Thoracic aorta (tissue), 2 donors: Measurements from ENCODE around the gene TMEM123. TPM values are rescaled to one million over a fixed set of nuclear protein-coding genes. Genes with fewer than 3 reads are reported as not detected.

ENCODE experiments used
- ATAC-seq: fragments of 150-250 bp; one replicate; pipeline ENCODE4 v1.8.0; 2017; ENCODE audit warnings: low read depth; ENCODE audit not compliant: insufficient number of reproducible peaks, low FRiP score
- DNase-seq: peaks from one replicate; pipeline ENCODE4 v3.0.0-alpha.2; 2020; ENCODE audit warnings: low spot score
- H3K27ac ChIP-seq, 2 donors: fragments of 200-600 bp; sonication (generic); 1 replicate in 1 of 2; 2 replicates in 1 of 2; pipeline ENCODE4 v1.5.1; 2016; ENCODE audit warnings: mild to moderate bottlenecking in 2 of 2, moderate library complexity in 2 of 2
- H3K27me3 ChIP-seq: fragments of 200-600 bp; sonication (generic); replicated peaks from 2 replicates; pipeline ENCODE4 v1.6.0; 2016; ENCODE audit warnings: mild to moderate bottlenecking; ENCODE audit not compliant: insufficient read depth
- H3K36me3 ChIP-seq: fragments of 200-600 bp; sonication (generic); one replicate; pipeline ENCODE4 v1.5.1; 2016
- H3K4me1 ChIP-seq, 2 donors: fragments of 200-600 bp; sonication (generic); 1 replicate in 1 of 2; 2 replicates in 1 of 2; pipeline versions ENCODE4 v1.5.1 to v1.6.0; 2016; ENCODE audit warnings: low read depth in 2 of 2, mild to moderate bottlenecking in 1 of 2; ENCODE audit not compliant: control insufficient read depth in 1 of 2
- H3K4me3 ChIP-seq: fragments of 200-600 bp; sonication (generic); 2 replicates; pipeline ENCODE4 v1.5.1; 2016; ENCODE audit warnings: mild to moderate bottlenecking
- H3K9me3 ChIP-seq: fragments of 200-600 bp; sonication (generic); 2 replicates; pipeline ENCODE4 v1.5.1; 2016
- total RNA-seq, 2 donors: library from RNA; depleted of rRNA; stranded (reverse); fragments of >200 nt; gene quantifications; one replicate each; pipeline versions ENCODE4 v1.1.0 to v1.2.3, GENCODE V29; 2016
- TF ChIP-seq, protein P1 (sequence below): fragments of 200-600 bp; sonication (generic); IDR thresholded peaks from one replicate; pipeline ENCODE4 v1.5.1; 2019; ENCODE audit warnings: antibody characterized with exemption

Gene TMEM123
- total RNA-seq, 2 donors from 2014 or later: 50.8 to 77.5 TPM

DNA sequence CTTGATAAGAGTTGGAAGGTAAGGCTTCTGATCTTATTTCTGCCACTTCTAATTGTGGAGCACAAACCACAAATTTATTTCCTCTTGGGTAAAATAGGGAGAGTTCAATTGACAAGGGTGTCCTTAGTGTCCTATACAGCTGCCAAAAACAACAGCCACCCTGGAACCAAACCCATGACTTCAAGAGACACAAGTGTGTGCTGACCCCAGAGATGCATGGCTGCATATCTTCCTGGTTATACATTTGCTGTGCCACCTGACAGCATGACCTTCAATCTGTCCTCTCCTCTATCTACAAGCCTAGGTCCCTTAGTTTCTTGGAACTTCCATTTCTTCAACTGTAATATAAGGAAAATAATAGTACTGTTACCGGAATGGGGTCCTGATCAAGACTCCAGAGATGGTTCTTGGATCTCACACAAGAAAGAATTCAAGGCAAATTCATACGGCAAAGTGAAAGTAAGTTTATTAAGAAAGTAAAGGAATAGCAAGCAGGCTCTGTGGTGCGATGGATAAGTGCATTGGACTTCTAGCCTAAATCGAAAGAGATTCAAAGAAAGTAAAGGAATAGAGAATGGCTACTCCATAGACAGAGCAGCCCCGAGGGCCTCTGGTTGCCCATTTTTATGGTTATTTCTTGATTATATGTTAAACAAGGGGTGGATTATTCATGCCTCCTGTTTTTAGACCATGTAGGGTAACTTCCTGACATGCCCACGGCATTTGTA lies 15.5 kb upstream of the TMEM123 start:
- no peak for ATAC-seq
- Histone ChIP-seq H3K9me3 (no peaks in the 10 kb centered on the region), H3K36me3 (no peaks in the 10 kb centered on the region), H3K27ac (no peak overlapping the region), H3K4me1 (peaks cover 6 to 15% of the 10 kb centered on the region in 2 donors), H3K4me3 (no peak overlapping the region), H3K27me3 (no peaks in the 10 kb centered on the region)
- no peak for DNase-seq
- TF ChIP-seq, protein P1, sequence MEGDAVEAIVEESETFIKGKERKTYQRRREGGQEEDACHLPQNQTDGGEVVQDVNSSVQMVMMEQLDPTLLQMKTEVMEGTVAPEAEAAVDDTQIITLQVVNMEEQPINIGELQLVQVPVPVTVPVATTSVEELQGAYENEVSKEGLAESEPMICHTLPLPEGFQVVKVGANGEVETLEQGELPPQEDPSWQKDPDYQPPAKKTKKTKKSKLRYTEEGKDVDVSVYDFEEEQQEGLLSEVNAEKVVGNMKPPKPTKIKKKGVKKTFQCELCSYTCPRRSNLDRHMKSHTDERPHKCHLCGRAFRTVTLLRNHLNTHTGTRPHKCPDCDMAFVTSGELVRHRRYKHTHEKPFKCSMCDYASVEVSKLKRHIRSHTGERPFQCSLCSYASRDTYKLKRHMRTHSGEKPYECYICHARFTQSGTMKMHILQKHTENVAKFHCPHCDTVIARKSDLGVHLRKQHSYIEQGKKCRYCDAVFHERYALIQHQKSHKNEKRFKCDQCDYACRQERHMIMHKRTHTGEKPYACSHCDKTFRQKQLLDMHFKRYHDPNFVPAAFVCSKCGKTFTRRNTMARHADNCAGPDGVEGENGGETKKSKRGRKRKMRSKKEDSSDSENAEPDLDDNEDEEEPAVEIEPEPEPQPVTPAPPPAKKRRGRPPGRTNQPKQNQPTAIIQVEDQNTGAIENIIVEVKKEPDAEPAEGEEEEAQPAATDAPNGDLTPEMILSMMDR: no peak

DNA sequence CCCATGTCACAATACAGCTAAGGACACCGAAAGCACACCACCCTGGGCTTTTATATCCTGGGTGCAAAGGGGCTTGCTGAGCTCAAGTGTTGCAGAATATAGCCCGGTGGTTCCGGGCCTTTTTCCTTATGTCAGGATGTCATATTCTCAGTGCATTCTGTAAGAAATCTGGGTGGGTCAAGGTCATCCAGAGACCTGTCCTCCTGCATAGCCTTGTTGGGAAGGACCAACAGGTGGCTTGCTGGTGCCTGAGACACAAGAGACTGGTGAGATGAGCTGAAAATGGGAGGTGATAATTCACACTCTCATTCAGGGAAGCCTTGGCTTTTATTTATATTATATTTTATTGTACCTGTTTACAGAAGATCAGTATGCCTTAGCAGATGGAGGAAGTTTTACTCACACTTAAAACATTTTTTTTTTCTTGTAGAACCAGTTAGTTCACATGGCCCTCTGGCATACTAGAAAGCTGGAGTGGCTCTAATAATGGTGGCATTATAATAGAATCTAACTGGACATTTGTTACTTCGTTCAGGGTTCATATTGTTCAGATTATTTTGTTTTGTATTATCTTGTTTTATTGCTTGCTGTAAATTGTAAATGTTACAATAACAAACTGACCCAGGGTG lies 14.6 kb upstream of the TMEM123 start:
- TF ChIP-seq, protein P1: no peak
- no peak for DNase-seq
- no peak for ATAC-seq
- Histone ChIP-seq H3K4me3 (no peak overlapping the region), H3K9me3 (no peaks in the 10 kb centered on the region), H3K27ac (no peak overlapping the region), H3K36me3 (no peaks in the 10 kb centered on the region), H3K27me3 (no peaks in the 10 kb centered on the region), H3K4me1 (peaks cover 6 to 15% of the 10 kb centered on the region in 2 donors)

DNA sequence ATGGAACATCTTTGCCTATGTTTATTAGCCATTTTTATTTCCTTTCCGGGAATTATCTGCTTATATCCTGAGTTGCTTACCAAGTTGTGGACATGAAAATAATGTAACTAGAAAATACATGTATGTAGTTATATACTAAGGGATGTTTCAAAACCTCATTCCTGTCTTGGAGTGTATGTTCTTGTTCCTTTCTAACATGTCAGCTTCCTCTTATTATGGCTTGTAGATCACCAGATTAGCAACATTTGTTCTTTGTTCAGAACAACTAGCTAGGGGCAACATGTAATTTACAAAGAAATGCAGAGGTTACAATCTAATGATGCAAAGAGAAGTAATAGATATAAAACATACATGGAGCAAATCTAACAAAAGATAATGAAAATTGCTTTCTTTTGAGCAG lies 13.1 kb upstream of the TMEM123 start:
- no peak for DNase-seq
- H3K36me3 ChIP-seq: no peaks in the 10 kb centered on the region
- H3K4me3 ChIP-seq: no peak overlapping the region
- H3K9me3 ChIP-seq: no peaks in the 10 kb centered on the region
- H3K27me3 ChIP-seq: no peaks in the 10 kb centered on the region
- no peak for ATAC-seq
- peaks cover 6 to 15% of the 10 kb centered on the region in 2 donors for H3K4me1 ChIP-seq
- no peak overlapping the region for H3K27ac ChIP-seq
- TF ChIP-seq, protein P1: no peak

DNA sequence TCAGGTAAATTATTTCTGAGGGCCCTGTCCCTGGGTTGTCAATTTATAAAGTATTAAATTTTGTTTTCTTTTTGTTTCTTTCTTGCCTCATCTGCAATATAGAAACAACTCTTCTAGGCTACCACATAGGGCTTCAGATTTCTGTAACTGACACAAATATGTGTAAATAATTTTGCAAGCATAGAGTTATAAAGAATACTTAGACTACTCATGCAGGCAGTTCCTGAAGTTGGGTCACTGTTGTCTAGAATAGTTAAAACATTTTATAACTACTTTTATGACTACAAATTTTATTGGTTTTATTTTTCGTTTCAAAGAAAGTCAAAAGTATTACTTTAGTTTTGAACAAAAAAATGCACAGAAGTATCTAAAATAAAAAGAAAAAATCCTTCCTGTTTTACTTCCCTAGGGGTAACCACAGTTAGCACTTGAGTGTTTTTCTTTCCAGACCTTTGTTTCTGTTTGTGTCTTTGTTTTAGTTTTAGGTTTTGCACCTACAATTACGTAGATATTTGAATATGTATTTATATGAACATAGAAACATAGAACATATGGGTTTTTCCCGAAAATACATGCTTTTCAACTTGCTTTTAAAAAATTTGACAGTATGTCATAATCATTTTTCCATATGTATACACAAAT lies 12.4 kb upstream of the TMEM123 start:
- TF ChIP-seq, protein P1: no peak
- Histone ChIP-seq H3K27ac (no peak overlapping the region), H3K27me3 (no peaks in the 10 kb centered on the region), H3K4me1 (peaks cover 6 to 15% of the 10 kb centered on the region in 2 donors), H3K36me3 (no peaks in the 10 kb centered on the region), H3K9me3 (no peaks in the 10 kb centered on the region), H3K4me3 (no peak overlapping the region)
- DNase-seq: no peak
- ATAC-seq: no peak

DNA sequence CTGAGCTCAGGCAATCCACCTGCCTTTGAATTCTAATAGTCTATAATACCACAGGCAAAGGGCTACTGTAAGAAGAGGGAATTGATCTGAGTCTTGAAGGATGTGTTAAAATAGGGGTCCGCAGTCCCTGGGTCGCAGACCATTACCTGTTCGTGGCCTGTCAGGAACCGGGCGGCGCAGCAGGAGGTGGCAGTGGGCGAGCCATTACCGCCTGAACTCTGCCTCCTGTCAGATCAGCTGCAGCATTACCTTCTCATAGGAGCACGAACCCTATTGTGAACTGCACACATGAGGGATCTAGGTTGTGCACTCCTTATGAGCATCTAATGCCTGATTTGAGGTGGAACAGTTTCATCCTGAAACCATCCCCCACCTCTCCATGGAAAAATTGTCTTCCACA lies 11.5 kb upstream of the TMEM123 start:
- no peak for DNase-seq
- TF ChIP-seq, protein P1: no peak
- no peaks in the 10 kb centered on the region for H3K27me3 ChIP-seq
- peaks cover under 1 to 7% of the 10 kb centered on the region in 2 donors for H3K4me1 ChIP-seq
- ATAC-seq: no peak
- H3K9me3 ChIP-seq: no peaks in the 10 kb centered on the region
- no peak overlapping the region for H3K27ac ChIP-seq
- H3K4me3 ChIP-seq: no peak overlapping the region
- H3K36me3 ChIP-seq: no peaks in the 10 kb centered on the region
